Suppressor macrophage treated with lipopolysaccharide for 1 hour (primary cell): Measurements from ENCODE around the gene PRKD3.
"Not testable (repeated sequence)": the region's sequence is repeated elsewhere in the genome, so short reads cannot be mapped to it uniquely, and the experiment has no call there.

Source experiments
- DNase-seq, 3 donors: peaks; one replicate each; pipeline ENCODE4 v3.0.0-alpha.2; 2020 to 2022

The PRKD3 gene

GRCh38 chr2:37306024-37306423 lies 18.6 kb downstream of the PRKD3 start:
- DNase-seq, result no peak

GRCh38 chr2:37302701-37303252 lies 21.9 kb downstream of the PRKD3 start:
- DNase-seq, result no peak

GRCh38 chr2:37301408-37301807 lies 23.2 kb downstream of the PRKD3 start:
- DNase-seq, result no peak

- DNase-seq, result no peak
Observed at GRCh38 chr2:37300578-37300977, 24.1 kb downstream of the PRKD3 start.

- peak; percentile 30 to 36 (median 33) for DNase-seq
Observed at GRCh38 chr2:37300146-37300545, 24.5 kb downstream of the PRKD3 start.

- DNase-seq, result no peak
Observed at GRCh38 chr2:37297632-37298031, 27.0 kb downstream of the PRKD3 start.

GRCh38 chr2:37295469-37296073 lies 29.1 kb downstream of the PRKD3 start:
- DNase-seq, result no peak

GRCh38 chr2:37294858-37295257 lies 29.8 kb downstream of the PRKD3 start:
- DNase-seq, result not testable (repeated sequence)

GRCh38 chr2:37291680-37292079 lies 33.0 kb downstream of the PRKD3 start:
- DNase-seq, result no peak

- DNase-seq, result peak in 2 of 3 donors; percentile 4 to 11
Observed at GRCh38 chr2:37287966-37288365, 36.7 kb downstream of the PRKD3 start.

GRCh38 chr2:37284381-37284780 lies 40.3 kb downstream of the PRKD3 start:
- no peak for DNase-seq

GRCh38 chr2:37283207-37283606 lies 41.4 kb downstream of the PRKD3 start:
- no peak for DNase-seq

- DNase-seq, result no peak
Observed at GRCh38 chr2:37282746-37283145, 41.9 kb downstream of the PRKD3 start.

GRCh38 chr2:37281916-37282315 lies 42.7 kb downstream of the PRKD3 start:
- DNase-seq, result no peak

GRCh38 chr2:37276291-37276690 lies 48.3 kb downstream of the PRKD3 start:
- DNase-seq, result no peak
